Measurements from ENCODE around the gene TRAPPC3. TPM values are rescaled to one million over a fixed set of nuclear protein-coding genes. Genes with fewer than 3 reads are reported as not detected.

TRAPPC3 gene
- total RNA-seq, 1 experiment from 2014 or later = 52.7 TPM

DNA sequence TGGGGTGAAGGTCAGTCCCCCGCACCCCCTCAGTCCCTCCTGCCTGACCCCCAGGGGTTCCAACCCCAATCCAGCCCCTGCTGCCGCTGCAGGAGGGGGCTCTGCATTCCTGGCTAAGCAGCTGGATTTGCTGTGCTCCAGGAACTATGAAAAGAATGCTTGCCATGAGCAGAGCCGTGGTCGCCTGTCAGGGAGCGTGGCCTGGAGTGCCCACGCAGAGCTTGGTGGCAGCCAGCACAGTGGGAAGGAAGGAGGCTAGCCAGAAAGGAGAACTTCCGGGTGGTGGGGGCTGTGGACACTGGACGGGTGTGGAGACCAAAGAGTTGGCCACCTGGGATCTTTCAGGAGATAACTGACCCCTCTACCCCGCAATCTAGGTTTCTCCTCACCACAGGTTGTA, 29.8 kb downstream of the TRAPPC3 start:
- Histone ChIP-seq H4K91ac (ENCODE audit: insufficient read length, low read depth, low read length) (no peak overlapping the region), H3K27ac (ENCODE audit: insufficient read length, low read depth, low read length) (no peak overlapping the region), H2AFZ (ENCODE audit: low read length) (no peak overlapping the region), H3K23ac (ENCODE audit: insufficient read length, low read depth, low read length) (no peak overlapping the region), H3K4ac (ENCODE audit: low read depth, low read length) (no peak overlapping the region), H3K14ac (ENCODE audit: insufficient read depth, low read length) (no peak overlapping the region; the same call in 1 of the 2 replicates), H3K4me2 (ENCODE audit: insufficient read depth, insufficient read length, low read length) (no peak overlapping the region), H3K79me1 (ENCODE audit: insufficient read depth, low read depth, low read length, poor library complexity, severe bottlenecking) (no peaks in the 10 kb centered on the region), H2BK120ac (ENCODE audit: low read depth, low read length, poor library complexity, severe bottlenecking) (no peak overlapping the region), H3K27me3 (ENCODE audit: insufficient read depth, low read length) (peaks cover 10% of the 10 kb centered on the region; the same call in 1 of the 2 replicates), H3K9ac (ENCODE audit: extremely low read depth, insufficient read length, low read length) (no peak overlapping the region), H4K8ac (replicated peaks; ENCODE audit: insufficient read length, low read depth, low read length) (no peak overlapping the region), H4K20me1 (ENCODE audit: control insufficient read depth, insufficient read depth, insufficient read length) (no peaks in the 10 kb centered on the region), H3K9me3 (ENCODE audit: control insufficient read depth, low read depth, low read length) (no peaks in the 10 kb centered on the region), H2BK20ac (ENCODE audit: low read depth, low read length, poor library complexity, severe bottlenecking) (no peak overlapping the region), H3K4me1 (ENCODE audit: insufficient read depth, low read length) (no peaks in the 10 kb centered on the region), H3K56ac (ENCODE audit: insufficient read length, low read depth, low read length) (no peak overlapping the region), H2BK12ac (ENCODE audit: insufficient read length, low read depth, low read length) (no peak overlapping the region), H2AK5ac (ENCODE audit: insufficient read length, low read length) (no peak overlapping the region), H3T11ph (ENCODE audit: low read length) (no peak overlapping the region), H3K18ac (ENCODE audit: insufficient read length, low read depth, low read length) (no peak overlapping the region), H2BK5ac (ENCODE audit: insufficient read length, low read length) (no peak overlapping the region), H4K5ac (ENCODE audit: insufficient read length, low read depth, low read length) (no peak overlapping the region), H2BK15ac (ENCODE audit: low read depth, low read length) (no peak overlapping the region; the same call in 1 of the 2 replicates), H3K79me2 (ENCODE audit: insufficient read depth, low read length) (no peaks in the 10 kb centered on the region), H3K23me2 (ENCODE audit: insufficient read length, low read depth, low read length, poor library complexity, severe bottlenecking) (no peaks in the 10 kb centered on the region)
- WGBS (ENCODE audit: extremely low coverage, insufficient read length, low lambda C conversion rate) = no CpG with 5 or more reads among the region's 9 CpGs
- Mint-ChIP-seq H3K27me3 (ENCODE audit: low read depth) (peaks cover 29% of the 10 kb centered on the region), H3K9me3 (no peaks in the 10 kb centered on the region), H3K27ac (no peak overlapping the region), H3K4me3 (no peak overlapping the region), H3K36me3 (ENCODE audit: insufficient read depth in 1 of 3, low read depth in 3 of 3) (no peaks in the 10 kb centered on the region), H3K4me1 (peaks cover 9 to 27% of the 10 kb centered on the region in 2 experiments)
- TF ChIP-seq, protein P1, sequence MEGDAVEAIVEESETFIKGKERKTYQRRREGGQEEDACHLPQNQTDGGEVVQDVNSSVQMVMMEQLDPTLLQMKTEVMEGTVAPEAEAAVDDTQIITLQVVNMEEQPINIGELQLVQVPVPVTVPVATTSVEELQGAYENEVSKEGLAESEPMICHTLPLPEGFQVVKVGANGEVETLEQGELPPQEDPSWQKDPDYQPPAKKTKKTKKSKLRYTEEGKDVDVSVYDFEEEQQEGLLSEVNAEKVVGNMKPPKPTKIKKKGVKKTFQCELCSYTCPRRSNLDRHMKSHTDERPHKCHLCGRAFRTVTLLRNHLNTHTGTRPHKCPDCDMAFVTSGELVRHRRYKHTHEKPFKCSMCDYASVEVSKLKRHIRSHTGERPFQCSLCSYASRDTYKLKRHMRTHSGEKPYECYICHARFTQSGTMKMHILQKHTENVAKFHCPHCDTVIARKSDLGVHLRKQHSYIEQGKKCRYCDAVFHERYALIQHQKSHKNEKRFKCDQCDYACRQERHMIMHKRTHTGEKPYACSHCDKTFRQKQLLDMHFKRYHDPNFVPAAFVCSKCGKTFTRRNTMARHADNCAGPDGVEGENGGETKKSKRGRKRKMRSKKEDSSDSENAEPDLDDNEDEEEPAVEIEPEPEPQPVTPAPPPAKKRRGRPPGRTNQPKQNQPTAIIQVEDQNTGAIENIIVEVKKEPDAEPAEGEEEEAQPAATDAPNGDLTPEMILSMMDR (conservative IDR thresholded peaks at IDR 0.05) = no peak
- no peak for DNase-seq
